Thyroid gland (tissue), 4 donors: ENCODE measurements around the gene HYOU1. TPM values are rescaled to one million over a fixed set of nuclear protein-coding genes. Genes with fewer than 3 reads are reported as not detected.

Experiments used
- DNase-seq, 2 donors: peaks; one replicate each; pipeline ENCODE4 v3.0.0-alpha.2; 2019
- H3K27ac ChIP-seq, 3 donors: fragments of 200-600 bp; sonication (generic); 1 replicate in 2 of 3; 2 replicates in 1 of 3; pipeline ENCODE4 v1.5.1; 2016 to 2019; ENCODE audit warnings: mild to moderate bottlenecking in 1 of 3, moderate library complexity in 1 of 3
- H3K27me3 ChIP-seq: fragments of 200-600 bp; sonication (generic); one replicate; pipeline ENCODE4 v1.5.1; 2019
- H3K36me3 ChIP-seq, 2 donors: fragments of 200-600 bp; sonication (generic); one replicate each; pipeline ENCODE4 v1.5.1; 2016 to 2019
- H3K4me1 ChIP-seq, 2 donors: fragments of 200-600 bp; sonication (generic); one replicate each; pipeline ENCODE4 v1.5.1; 2017 to 2019
- H3K4me3 ChIP-seq, 3 donors: fragments of 200-600 bp; sonication (generic); replicated peaks in 1 of 3; 1 replicate in 2 of 3; 2 replicates in 1 of 3; pipeline ENCODE4 v1.5.1; 2016; ENCODE audit warnings: mild to moderate bottlenecking in 1 of 3
- H3K9me3 ChIP-seq: fragments of 200-600 bp; sonication (generic); one replicate; pipeline ENCODE4 v1.5.1; 2017
- POLR2A ChIP-seq, 2 donors: fragments of 450-650 bp; IDR thresholded peaks; one replicate each; pipeline ENCODE4 v1.6.1; 2017; ENCODE audit warnings: antibody characterized with exemption in 2 of 2, mild to moderate bottlenecking in 2 of 2, moderate library complexity in 1 of 2
- WGBS, 2 donors: methylation state at CpG; one replicate each; pipeline ENCODE4 v1.1.5; 2017; 5-methylcytosine and 5-hydroxymethylcytosine counted together
- intact Hi-C: fragments of 100-400 bp; cut with DNase I; formaldehyde crosslinking; loops from one replicate; pipeline ENCODE4 v1.15.1; 2023
- total RNA-seq, 4 donors: library from RNA; depleted of rRNA; stranded (reverse); fragments of >200 nt; gene quantifications; one replicate each; pipeline ENCODE4 v1.2.3, GENCODE V29; 2016
- TF ChIP-seq, protein P1 (sequence below), 6 experiments: fragments of 200-600 bp in 3 of 6; fragments of 450-650 bp in 3 of 6; sonication (generic) in 3 of 6; IDR thresholded peaks; one replicate each; pipeline ENCODE4 v1.5.1; 2016 to 2019; ENCODE audit warnings: antibody characterized with exemption in 6 of 6, mild to moderate bottlenecking in 2 of 6, inconsistent platforms in 1 of 6, moderate library complexity in 1 of 6

Gene HYOU1
- total RNA-seq, 4 donors from 2014 or later, result 145 to 369 (median 320) TPM

DNA sequence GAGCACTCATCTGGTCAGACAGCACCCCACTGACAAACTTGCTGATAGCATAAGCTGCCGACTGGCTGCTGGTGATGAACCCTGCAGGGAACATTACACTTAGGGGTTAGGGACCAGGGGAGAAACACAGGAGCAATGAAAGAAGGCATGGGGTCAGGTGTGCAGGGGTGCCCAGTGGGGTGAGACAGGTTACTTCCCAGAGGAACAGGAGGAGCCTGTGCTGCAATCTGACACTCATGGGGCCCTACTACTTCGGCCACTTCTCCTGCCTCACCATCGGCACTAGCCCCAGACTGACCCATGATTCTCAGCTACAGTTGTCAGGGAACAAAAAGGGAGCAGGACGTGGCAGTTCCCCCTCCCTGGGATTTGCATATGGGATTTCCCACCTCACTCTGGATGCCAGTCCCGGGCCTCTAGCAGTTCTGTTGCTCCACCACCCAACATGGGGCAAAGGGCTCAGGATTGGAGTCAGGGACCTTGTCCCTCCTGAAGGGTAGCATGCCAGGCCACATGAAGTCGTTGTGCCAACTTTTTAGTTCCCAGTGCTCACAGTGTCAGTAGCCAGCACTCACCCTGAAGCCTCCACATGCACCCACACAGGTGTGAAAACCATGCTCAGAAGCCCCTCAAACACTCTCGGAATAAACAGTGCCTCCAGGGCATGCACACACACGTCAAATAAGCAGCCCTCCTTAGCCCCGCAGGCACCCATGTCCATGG is 28.5 kb downstream of the HYOU1 start:
- no peak overlapping the region for H3K27ac ChIP-seq
- intact Hi-C loops, result no loop called here

DNA sequence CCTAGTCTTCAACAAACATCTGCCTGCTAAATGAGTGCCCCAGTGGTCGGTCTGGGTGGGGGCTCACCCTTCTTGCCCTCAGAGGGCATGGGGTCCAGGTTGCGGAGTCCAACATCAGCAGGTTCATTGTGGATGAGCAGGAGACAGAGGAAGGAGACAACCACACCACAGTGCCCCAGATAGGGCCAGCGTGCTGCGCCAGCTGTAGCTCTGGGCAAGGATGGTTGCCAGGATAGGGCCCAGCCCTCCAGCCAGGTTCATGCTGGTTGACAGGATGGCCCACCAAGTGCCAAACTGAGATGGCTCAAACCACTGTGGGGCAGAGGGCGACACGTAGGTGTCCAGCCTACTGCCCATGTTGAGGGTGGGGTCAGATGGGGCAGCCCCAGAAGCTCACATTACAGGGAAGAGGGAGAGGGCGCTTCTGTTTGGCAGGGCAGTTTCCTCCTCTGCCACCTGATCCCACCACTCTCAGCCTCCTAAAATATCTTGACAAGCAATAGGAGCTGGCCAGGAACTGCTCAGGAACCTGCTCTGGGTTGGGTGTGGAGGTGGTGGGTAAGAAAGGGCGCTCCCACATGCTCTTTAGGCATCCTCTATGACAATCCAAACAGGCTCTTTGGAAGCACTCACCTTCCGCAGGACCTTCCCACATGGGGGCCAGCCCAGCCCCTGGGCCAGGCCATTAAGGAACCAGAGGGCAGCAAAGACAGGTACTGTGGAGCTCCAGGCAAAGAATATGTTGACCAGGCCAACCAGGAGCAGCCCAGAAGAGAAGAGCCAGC is 29.3 kb downstream of the HYOU1 start:
- Histone ChIP-seq H3K27me3 (no peaks in the 10 kb centered on the region), H3K4me3 (no peak overlapping the region), H3K9me3 (no peaks in the 10 kb centered on the region), H3K27ac (no peak overlapping the region), H3K4me1 (peaks cover 6 to 18% of the 10 kb centered on the region in 2 donors), H3K36me3 (peaks cover 8 to 21% of the 10 kb centered on the region in 2 donors)
- WGBS, 2 donors, result 94 to 100% methylated on average over 8 of the region's 9 CpGs
- no peak for DNase-seq
- intact Hi-C loops, result no loop called here
- TF ChIP-seq, protein P1, sequence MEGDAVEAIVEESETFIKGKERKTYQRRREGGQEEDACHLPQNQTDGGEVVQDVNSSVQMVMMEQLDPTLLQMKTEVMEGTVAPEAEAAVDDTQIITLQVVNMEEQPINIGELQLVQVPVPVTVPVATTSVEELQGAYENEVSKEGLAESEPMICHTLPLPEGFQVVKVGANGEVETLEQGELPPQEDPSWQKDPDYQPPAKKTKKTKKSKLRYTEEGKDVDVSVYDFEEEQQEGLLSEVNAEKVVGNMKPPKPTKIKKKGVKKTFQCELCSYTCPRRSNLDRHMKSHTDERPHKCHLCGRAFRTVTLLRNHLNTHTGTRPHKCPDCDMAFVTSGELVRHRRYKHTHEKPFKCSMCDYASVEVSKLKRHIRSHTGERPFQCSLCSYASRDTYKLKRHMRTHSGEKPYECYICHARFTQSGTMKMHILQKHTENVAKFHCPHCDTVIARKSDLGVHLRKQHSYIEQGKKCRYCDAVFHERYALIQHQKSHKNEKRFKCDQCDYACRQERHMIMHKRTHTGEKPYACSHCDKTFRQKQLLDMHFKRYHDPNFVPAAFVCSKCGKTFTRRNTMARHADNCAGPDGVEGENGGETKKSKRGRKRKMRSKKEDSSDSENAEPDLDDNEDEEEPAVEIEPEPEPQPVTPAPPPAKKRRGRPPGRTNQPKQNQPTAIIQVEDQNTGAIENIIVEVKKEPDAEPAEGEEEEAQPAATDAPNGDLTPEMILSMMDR (IDR thresholded peaks at IDR 0.05), result no peak
- TF ChIP-seq POLR2A (IDR thresholded peaks at IDR 0.05), result no peak

More for the DNA sequence above, 28.5 kb downstream of the HYOU1 start:
- no peaks in the 10 kb centered on the region for H3K9me3 ChIP-seq
- no peak for DNase-seq
- no peaks in the 10 kb centered on the region for H3K27me3 ChIP-seq
- H3K4me1 ChIP-seq, result peaks cover 6 to 18% of the 10 kb centered on the region in 2 donors
- H3K4me3 ChIP-seq, result no peak overlapping the region
- H3K36me3 ChIP-seq, result peaks cover 2 to 16% of the 10 kb centered on the region in 2 donors
- WGBS, 2 donors, result 84 to 87% methylated on average over 9 of the region's 9 CpGs
- TF ChIP-seq, protein P1 (IDR thresholded peaks at IDR 0.05), result no peak
- TF ChIP-seq POLR2A (IDR thresholded peaks at IDR 0.05), result no peak

DNA sequence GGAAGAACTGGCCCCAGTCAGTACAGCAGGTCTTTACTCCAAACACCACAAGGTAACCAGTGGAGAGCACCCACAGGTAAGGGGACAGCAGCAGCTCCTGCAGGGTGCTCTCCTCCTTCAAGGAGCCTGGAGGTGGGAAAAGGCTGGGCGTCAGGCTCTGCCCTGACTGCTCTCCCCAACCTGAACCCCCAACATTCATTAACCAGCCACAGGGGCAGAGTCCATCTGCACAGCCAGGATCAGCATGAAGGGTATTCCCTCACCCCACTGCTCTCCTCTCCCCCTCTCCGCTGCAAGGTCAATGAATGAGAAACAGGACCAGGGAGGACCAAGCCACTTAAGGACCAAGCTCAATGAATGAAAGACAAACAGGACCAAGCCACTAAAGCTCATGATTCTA is 30.0 kb downstream of the HYOU1 start:
- no peak for TF ChIP-seq POLR2A (IDR thresholded peaks at IDR 0.05)
- TF ChIP-seq, protein P1 (IDR thresholded peaks at IDR 0.05), result no peak
- 78 to 100% methylated on average over 2 of the region's 2 CpGs for WGBS, 2 donors
- H3K27ac ChIP-seq, result no peak overlapping the region
- intact Hi-C loops, result no loop called here
- peaks cover 13 to 27% of the 10 kb centered on the region in 2 donors for H3K36me3 ChIP-seq
- no peaks in the 10 kb centered on the region for H3K27me3 ChIP-seq
- DNase-seq, result no peak
- H3K4me3 ChIP-seq, result no peak overlapping the region
- H3K4me1 ChIP-seq, result peaks cover 6 to 18% of the 10 kb centered on the region in 2 donors
- H3K9me3 ChIP-seq, result no peaks in the 10 kb centered on the region

DNA sequence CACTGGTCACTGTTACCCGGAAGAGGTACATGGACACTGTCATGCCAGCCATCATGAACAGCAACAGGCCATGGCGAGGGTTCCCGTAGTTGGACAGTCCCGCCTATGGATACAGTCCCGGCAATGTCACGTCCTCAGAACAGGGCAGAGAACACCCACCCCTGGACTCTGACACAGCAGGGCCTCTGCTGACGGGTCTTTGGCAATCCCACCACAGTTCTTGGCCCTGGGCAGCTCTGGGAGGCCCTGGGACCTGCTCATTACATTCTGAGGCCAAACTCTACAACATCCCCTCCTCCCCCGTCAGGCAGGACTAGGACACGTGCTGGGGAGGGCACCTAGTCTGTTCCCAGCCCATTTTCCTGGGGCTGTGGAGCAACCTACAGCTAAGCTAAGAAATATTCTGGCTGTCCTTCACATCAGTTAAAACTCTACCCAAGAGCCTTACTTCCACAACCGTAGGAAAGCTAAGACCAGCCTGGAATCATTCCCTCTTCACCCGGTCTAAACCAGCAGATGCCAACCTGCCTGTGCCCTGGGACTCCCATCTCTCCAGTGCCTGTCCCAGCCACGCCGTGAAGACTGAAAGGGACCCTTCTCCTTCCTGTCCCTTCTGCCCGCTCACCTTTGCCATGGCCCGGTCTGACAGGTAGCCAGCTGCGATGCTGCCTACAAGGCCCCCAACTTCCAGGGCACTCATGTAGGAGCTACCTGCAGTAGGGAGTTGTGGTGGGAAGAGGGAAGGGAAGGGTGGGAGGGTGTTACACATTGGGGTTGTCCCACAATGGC is 30.8 kb downstream of the HYOU1 start:
- no peak for TF ChIP-seq POLR2A (IDR thresholded peaks at IDR 0.05)
- TF ChIP-seq, protein P1 (IDR thresholded peaks at IDR 0.05), result no peak
- no peaks in the 10 kb centered on the region for H3K27me3 ChIP-seq
- peaks cover 6 to 18% of the 10 kb centered on the region in 2 donors for H3K4me1 ChIP-seq
- H3K9me3 ChIP-seq, result no peaks in the 10 kb centered on the region
- DNase-seq, result no peak
- peaks cover 18 to 31% of the 10 kb centered on the region in 2 donors for H3K36me3 ChIP-seq
- no peak overlapping the region for H3K27ac ChIP-seq
- H3K4me3 ChIP-seq, result no peak overlapping the region
- 91 to 94% methylated on average over 13 of the region's 16 CpGs for WGBS, 2 donors
- intact Hi-C loops, result no loop called here
